ENCODE data around the gene SLC39A6. TPM values are rescaled to one million over a fixed set of nuclear protein-coding genes. Genes with fewer than 3 reads are reported as not detected.

SLC39A6 gene
- total RNA-seq, 1 experiment from 2014 or later, result 47.6 TPM

DNA sequence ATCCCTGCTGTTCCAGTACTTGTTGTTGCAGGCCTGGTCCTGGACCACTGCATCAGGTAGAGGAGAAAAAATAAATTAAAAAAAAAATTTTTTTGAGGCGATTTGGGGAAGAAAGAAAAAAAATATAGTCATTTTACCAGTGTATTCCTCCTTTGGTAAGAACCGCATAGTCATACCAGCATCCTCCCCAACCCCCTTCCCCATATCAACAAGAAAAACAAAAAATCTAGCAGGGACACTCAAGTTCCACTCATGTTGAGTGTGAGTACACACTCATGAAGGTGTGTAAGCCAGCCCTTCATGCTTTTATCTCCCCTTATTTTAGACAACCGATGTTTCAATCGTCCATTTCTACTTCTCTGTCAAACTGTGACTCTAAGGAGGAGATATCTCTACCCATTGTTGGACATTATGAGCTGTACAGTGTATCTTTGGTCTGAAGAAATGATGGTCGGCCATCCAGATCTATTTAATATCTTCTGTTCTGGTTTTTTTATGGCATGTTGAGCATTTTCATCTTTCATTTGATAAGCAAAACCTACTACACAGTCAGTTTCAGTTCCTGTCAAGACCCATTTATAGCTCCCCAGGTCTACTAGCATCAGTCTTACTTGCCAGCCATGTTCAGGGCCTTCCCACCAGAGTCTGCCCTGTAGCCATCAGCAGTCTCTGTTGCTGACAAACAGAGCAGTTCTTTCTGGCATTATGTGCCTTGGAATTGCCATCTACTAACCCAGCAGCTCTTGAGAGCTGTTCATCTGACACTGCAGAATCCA lies 20.6 kb upstream of the SLC39A6 start:
- Histone ChIP-seq H3K27me3 (ENCODE audit: control insufficient read depth, insufficient read depth, low read length) (no peaks in the 10 kb centered on the region), H3K27ac (ENCODE audit: low read length) (no peak overlapping the region), H3K4me1 (ENCODE audit: control insufficient read depth, insufficient read depth, low read length) (no peaks in the 10 kb centered on the region), H3K36me3 (ENCODE audit: control insufficient read depth, insufficient read depth, low read length) (peaks cover 8% of the 10 kb centered on the region), H3K9me3 (ENCODE audit: control insufficient read depth, insufficient read depth, low read depth, low read length) (no peaks in the 10 kb centered on the region), H3K4me3 (ENCODE audit: low read depth in 2 of 2, low read length in 2 of 2) (no peak overlapping the region)
- POLR2A ChIA-PET, result no interaction called here
- DNase-seq (ENCODE audit: low read depth, low spot score) (no peak), ATAC-seq (no peak)
- CTCF ChIA-PET, result interaction anchor here (1.3 kb wide), 1 partner anchor 135 kb away, joined by 3 read pairs; no protein-coding TSS in a partner anchor
- TF ChIP-seq SIN3A (IDR thresholded peaks at IDR 0.05; ENCODE audit: borderline replicate concordance, insufficient read depth, low read depth, low read length), result no peak
- no peak for TF ChIP-seq CTCF (IDR thresholded peaks at IDR 0.05)
- TF ChIP-seq POLR2AphosphoS5 (IDR thresholded peaks at IDR 0.05; ENCODE audit: low read depth, low read length), result no peak
- TF ChIP-seq TCF7L2 (IDR thresholded peaks at IDR 0.05; ENCODE audit: low read depth, low read length), result no peak
- no peak for TF ChIP-seq REST (IDR thresholded peaks at IDR 0.05; ENCODE audit: insufficient read depth in 1 of 2, low read depth in 2 of 2, low read length in 1 of 2)
- BruUV-seq (replicated peaks), result no TSS peak
- in situ Hi-C loops (cut with HindIII; ENCODE audit: low pct_unique_long_range_greater_than_20kb, low sequenced_read_pairs), result no loop called here
- intact Hi-C loops (cut with micrococcal nuclease; ENCODE audit: unreplicated experiment), result no loop called here

DNA sequence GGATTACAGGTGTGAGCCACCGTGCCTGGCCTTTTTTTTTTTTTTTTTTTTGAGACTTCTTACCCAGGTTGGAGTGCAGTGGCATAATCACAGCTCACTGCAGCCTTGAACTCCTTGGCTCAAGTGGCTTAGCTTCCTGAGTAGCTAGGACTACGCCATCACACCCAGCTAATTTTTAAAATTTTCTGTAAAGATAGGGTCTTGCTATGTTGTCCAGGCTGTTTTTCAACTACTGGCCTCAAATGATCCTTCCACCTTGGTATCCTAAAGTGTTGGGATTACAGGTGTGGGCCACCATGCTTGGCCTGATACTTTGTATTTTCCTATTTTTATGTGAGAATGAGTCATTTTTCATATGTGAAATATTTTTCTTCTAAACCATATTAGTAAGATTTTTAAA lies 14.3 kb upstream of the SLC39A6 start:
- TF ChIP-seq POLR2AphosphoS5 (IDR thresholded peaks at IDR 0.05; ENCODE audit: low read depth, low read length), result no peak
- TF ChIP-seq SIN3A (IDR thresholded peaks at IDR 0.05; ENCODE audit: borderline replicate concordance, insufficient read depth, low read depth, low read length), result no peak
- TF ChIP-seq TCF7L2 (IDR thresholded peaks at IDR 0.05; ENCODE audit: low read depth, low read length), result no peak
- no peak for TF ChIP-seq REST (IDR thresholded peaks at IDR 0.05; ENCODE audit: insufficient read depth in 1 of 2, low read depth in 2 of 2, low read length in 1 of 2)
- no peak for TF ChIP-seq CTCF (IDR thresholded peaks at IDR 0.05)
- in situ Hi-C loops (cut with HindIII; ENCODE audit: low pct_unique_long_range_greater_than_20kb, low sequenced_read_pairs) (no loop called here), intact Hi-C loops (cut with micrococcal nuclease; ENCODE audit: unreplicated experiment) (no loop called here)
- no peak for ATAC-seq
- H3K36me3 ChIP-seq (ENCODE audit: control insufficient read depth, insufficient read depth, low read length), result peaks cover 29% of the 10 kb centered on the region
- DNase-seq (ENCODE audit: low read depth, low spot score), result no peak
- H3K9me3 ChIP-seq (ENCODE audit: control insufficient read depth, insufficient read depth, low read depth, low read length), result no peaks in the 10 kb centered on the region
- no TSS peak for BruUV-seq (replicated peaks)
- H3K27me3 ChIP-seq (ENCODE audit: control insufficient read depth, insufficient read depth, low read length), result no peaks in the 10 kb centered on the region
- CTCF ChIA-PET, result interaction anchor here (0.6 kb wide), 1 partner anchor 173 kb away, joined by 3 read pairs; no protein-coding TSS in a partner anchor
- H3K4me3 ChIP-seq (ENCODE audit: low read depth in 2 of 2, low read length in 2 of 2), result no peak overlapping the region
- no peak overlapping the region for H3K27ac ChIP-seq (ENCODE audit: low read length)
- POLR2A ChIA-PET, result no interaction called here
- no peaks in the 10 kb centered on the region for H3K4me1 ChIP-seq (ENCODE audit: control insufficient read depth, insufficient read depth, low read length)

Measured in Panc1 (cell line).